Activated T-cell treated with anti-CD3 and anti-CD28 coated beads, Interleukin-2, amount 50 U/mL, for 24 hours (primary cell): Measurements from ENCODE around the gene LRP8.
A peak's percentile ranks its signal among the peaks of the same experiment; 100 is the strongest.

ENCODE experiments used
- DNase-seq: peaks from one replicate; pipeline ENCODE4 v3.0.0-alpha.2; 2020
- H3K27ac Mint-ChIP-seq: 2 replicates; pipeline ENCODE4 v1.8.0; 2020; ENCODE audit warnings: mild to moderate bottlenecking, mixed read lengths
- H3K27me3 Mint-ChIP-seq: 2 replicates; pipeline ENCODE4 v1.8.0; 2020; ENCODE audit warnings: mixed read lengths
- H3K36me3 Mint-ChIP-seq: 2 replicates; pipeline ENCODE4 v1.8.0; 2020; ENCODE audit warnings: low read depth, mixed read lengths
- H3K4me1 Mint-ChIP-seq: 2 replicates; pipeline ENCODE4 v1.8.0; 2020; ENCODE audit warnings: low read depth, mixed read lengths
- H3K4me3 Mint-ChIP-seq: 2 replicates; pipeline ENCODE4 v1.8.0; 2020; ENCODE audit warnings: mild to moderate bottlenecking, moderate library complexity, mixed read lengths
- H3K9me3 Mint-ChIP-seq: 2 replicates; pipeline ENCODE4 v1.8.0; 2020; ENCODE audit warnings: mixed read lengths

Gene LRP8

DNA sequence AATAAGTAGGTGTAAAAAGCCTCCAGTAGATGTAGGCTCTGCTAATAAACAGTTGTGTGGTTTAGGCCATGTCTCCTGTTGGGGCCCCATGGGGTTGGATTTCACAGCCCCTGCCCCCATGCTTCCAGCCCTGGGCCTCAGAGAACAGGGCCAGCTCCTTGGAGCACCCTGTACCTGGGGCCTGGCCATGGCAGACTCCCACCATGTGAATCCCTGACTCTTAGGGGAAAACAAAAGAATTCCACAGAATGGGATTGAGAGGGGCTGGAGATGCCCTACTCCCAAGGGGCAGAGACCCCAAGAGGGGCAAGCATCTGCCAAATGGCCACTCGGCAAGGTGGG lies 11.5 kb downstream of the LRP8 start:
- Mint-ChIP-seq H3K4me1 (no peaks in the 10 kb centered on the region), H3K4me3 (no peak overlapping the region), H3K36me3 (peaks cover 97% of the 10 kb centered on the region), H3K27ac (peak overlapping the region; percentile 37), H3K27me3 (no peaks in the 10 kb centered on the region), H3K9me3 (no peaks in the 10 kb centered on the region)
- no peak for DNase-seq

DNA sequence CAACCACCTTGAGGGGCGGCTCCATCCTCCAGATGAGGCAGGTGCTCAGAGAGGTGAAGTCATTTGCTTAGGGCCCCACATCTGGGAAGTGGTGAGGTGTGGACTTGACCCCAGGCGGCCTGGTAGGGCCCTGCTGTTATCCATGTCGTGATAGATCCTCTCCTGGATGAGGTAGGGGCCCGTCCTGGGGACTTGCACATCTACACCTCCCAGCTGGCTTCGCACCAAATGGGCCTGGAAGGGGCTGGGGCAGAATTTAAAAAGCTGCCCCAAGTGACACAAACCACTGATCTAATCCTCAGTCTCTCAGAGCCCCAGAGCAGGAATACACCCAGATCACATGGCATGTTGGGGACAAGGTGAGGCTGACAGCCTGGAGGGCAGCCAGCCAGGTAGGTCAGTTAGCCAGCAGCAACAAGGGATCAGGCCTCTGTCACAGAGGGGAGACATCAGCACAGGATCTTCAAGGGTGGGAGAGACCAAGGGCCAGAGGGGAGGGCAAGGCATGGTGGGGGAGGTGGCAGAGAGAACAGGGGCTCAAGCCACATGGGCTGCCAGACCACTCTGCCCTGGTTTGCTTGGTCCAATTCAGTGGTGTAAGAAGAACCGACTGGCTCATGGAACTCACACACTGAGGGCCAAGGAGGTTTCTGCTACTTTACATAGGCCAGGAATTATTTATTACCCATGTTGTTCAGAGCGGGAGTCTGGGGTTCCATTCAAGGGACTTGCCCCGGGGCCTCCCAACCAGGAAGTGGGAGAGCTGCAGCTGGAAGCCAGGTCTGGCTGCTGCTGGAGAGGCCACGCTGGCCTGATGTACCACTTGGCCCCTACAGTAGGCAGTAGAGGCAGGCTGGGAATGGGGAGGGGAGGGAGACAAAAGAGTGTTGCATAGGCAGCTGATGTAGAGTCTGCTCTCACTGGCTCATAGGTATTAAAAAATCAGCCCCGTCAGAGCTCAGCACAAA lies 12.1 kb downstream of the LRP8 start:
- H3K4me1 Mint-ChIP-seq: no peaks in the 10 kb centered on the region
- H3K9me3 Mint-ChIP-seq: no peaks in the 10 kb centered on the region
- H3K27ac Mint-ChIP-seq: peak overlapping the region; percentile 55
- H3K4me3 Mint-ChIP-seq: no peak overlapping the region
- DNase-seq: no peak
- no peaks in the 10 kb centered on the region for H3K27me3 Mint-ChIP-seq
- H3K36me3 Mint-ChIP-seq: peaks cover 92% of the 10 kb centered on the region

DNA sequence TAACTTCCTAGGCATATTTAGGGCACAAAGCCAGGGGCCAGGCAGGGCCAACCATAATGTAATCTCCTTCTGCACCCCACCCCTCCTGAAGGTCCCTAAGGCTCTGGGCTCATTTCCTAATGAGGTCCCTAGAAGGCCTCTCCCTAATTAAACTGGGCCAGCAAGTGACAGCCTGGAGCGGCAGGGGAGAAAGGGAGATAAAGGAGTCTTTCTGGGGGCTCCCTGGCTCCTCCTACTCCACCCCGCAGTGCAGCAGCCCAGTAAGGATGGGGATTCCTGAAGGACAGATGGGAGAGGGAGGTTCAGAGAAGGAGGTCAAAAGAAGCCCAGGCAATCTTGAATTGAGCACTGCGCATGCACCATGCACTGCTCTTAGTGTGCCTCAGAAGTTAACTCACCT lies 12.8 kb downstream of the LRP8 start:
- H3K27ac Mint-ChIP-seq: no peak overlapping the region
- H3K9me3 Mint-ChIP-seq: no peaks in the 10 kb centered on the region
- no peak overlapping the region for H3K4me3 Mint-ChIP-seq
- H3K4me1 Mint-ChIP-seq: no peaks in the 10 kb centered on the region
- no peak for DNase-seq
- H3K36me3 Mint-ChIP-seq: peaks cover 92% of the 10 kb centered on the region
- H3K27me3 Mint-ChIP-seq: no peaks in the 10 kb centered on the region

DNA sequence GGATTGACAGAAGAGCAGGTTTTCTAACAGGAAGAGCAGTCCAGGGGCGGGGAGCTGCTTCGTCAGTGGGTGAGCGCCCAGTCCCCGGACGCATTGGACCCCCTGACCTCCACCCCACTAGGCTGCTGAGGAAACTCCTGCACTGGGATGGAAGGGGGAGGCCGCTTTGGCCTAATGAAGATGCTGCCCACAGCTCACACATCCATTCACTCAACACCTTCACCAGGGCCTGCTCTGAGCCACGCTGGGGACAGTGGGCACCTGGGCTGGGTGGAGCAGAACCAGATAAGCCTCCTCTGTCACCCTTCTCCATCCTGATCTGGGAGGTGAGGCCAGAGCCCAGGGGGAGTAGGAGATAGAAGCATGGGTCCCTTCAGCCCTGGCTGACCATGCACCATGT lies 13.3 kb downstream of the LRP8 start:
- H3K27me3 Mint-ChIP-seq: no peaks in the 10 kb centered on the region

DNA sequence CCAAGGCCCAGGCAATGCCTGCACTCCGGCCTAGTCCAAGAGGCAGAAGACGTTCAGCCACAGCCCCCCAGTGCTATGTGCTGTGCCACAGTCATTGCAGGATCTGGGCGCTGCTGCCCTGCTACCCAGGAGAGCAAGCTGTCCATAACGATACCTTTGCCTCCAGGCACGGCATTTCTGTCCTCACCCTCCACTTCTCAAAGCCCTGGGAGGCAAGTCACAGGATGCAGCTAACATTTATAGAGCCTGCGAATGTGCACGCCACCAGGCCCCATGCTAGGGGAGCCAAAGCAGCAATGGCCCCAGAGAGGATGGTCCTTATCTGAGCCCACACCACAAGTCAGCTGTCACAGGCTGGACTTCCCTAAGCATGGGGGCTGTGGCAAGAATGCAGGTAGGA lies 13.8 kb downstream of the LRP8 start:
- Mint-ChIP-seq H3K9me3 (no peaks in the 10 kb centered on the region), H3K4me3 (no peak overlapping the region), H3K27me3 (no peaks in the 10 kb centered on the region), H3K27ac (no peak overlapping the region), H3K4me1 (peaks cover 2% of the 10 kb centered on the region), H3K36me3 (peaks cover 92% of the 10 kb centered on the region)
- DNase-seq: no peak

More for the DNA sequence above, 13.3 kb downstream of the LRP8 start:
- Mint-ChIP-seq H3K36me3 (peaks cover 92% of the 10 kb centered on the region), H3K9me3 (no peaks in the 10 kb centered on the region), H3K4me3 (no peak overlapping the region), H3K4me1 (no peaks in the 10 kb centered on the region), H3K27ac (no peak overlapping the region)
- DNase-seq: no peak

DNA sequence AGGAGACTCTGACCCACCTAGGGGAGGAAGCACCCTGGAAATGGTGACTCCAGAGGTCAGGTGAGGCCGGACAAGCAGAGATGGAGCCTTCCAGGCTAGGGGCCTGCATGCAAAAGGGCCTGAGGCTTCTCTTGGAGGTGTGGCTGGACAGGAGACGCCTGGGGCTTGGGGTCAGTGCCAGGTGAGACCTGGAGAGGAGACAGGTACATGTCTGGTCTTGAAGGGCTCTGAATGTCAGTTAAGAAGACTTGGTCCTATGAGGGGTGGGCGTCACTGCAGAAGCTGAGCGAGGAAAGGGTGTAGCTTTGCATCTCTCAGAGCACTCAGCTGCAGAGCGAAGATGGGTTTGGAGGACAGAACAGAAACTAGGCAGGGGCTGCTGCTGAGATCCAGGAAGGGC lies 14.3 kb downstream of the LRP8 start:
- H3K27me3 Mint-ChIP-seq: no peaks in the 10 kb centered on the region
- no peak overlapping the region for H3K4me3 Mint-ChIP-seq
- peaks cover 92% of the 10 kb centered on the region for H3K36me3 Mint-ChIP-seq
- H3K9me3 Mint-ChIP-seq: no peaks in the 10 kb centered on the region
- H3K4me1 Mint-ChIP-seq: peaks cover 3% of the 10 kb centered on the region
- no peak for DNase-seq
- H3K27ac Mint-ChIP-seq: no peak overlapping the region

DNA sequence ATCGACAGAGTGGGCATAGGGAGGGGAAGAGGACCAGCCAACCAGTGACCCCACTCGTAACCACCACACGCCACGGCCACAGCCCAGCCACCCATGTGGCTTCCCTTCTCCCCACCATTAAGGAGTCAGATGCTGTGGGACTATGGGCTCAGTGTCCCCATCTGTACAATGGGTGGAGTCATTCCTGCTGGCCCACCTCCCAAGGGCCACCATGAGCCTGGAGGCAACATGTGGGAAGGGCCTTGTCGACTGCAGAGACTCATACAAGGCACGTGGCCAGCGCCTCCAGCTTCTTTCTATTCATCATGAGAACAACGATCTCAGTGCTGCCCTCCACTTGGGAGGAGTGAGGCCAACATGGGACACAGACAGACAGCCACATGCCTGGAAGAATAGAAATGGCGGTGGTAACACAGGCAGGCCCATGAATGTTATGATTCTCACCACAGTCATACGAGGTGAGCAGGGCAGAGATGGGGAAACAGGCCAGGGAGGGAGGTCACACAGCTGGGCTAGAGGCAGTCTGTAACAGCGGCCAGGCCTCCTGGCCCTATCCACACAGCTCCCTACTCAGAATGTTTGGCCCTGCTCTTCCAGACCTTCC lies 16.1 kb downstream of the LRP8 start:
- Mint-ChIP-seq H3K4me1 (peaks cover 3% of the 10 kb centered on the region), H3K9me3 (no peaks in the 10 kb centered on the region), H3K4me3 (no peak overlapping the region), H3K27me3 (no peaks in the 10 kb centered on the region), H3K36me3 (peaks cover 93% of the 10 kb centered on the region), H3K27ac (peak overlapping the region; percentile 55)
- DNase-seq: no peak

DNA sequence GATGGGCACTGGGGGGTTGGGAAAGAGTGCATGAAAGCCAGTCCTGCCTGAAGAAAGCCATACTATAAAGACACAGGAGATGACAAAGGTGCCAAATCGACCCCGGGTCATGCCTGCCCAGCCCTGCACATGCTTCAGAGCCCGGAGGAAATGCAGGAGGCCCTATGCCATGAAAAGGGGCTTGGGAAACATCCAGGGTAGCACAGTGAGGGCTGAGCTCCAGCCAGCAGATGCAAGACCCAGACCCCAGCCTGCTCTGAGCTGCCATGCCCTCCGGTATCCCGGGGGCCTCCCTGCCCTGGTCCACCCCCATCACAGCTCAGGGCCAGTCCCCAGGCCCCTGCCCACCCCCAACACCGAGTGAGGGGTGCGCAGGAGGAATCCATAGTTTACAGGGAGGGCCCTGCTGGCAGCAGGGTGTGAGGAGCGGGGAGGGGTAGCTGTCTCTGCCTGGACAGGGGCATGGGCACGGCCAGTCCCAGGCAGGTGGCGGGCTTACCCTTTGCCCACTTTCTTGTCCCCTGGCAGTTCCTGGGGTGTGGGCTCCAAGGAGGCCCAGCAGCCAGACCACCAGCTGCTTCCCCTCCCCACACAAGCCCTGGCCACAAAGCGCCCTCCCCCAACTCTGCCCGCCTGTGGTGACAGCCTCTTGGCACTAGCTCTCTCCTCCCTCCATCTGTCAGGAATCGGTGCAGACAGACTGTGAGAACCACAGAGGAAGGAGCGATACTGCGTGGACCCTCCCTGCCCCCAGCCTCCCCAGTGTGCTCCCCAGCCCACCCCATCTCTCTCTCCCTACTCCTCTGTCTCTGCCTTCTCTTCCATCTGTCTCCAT lies 16.8 kb downstream of the LRP8 start:
- Mint-ChIP-seq H3K27ac (peak overlapping the region; percentile 55), H3K9me3 (no peaks in the 10 kb centered on the region), H3K4me3 (no peak overlapping the region), H3K36me3 (peaks cover 93% of the 10 kb centered on the region), H3K27me3 (no peaks in the 10 kb centered on the region), H3K4me1 (peaks cover 3% of the 10 kb centered on the region)
- no peak for DNase-seq

DNA sequence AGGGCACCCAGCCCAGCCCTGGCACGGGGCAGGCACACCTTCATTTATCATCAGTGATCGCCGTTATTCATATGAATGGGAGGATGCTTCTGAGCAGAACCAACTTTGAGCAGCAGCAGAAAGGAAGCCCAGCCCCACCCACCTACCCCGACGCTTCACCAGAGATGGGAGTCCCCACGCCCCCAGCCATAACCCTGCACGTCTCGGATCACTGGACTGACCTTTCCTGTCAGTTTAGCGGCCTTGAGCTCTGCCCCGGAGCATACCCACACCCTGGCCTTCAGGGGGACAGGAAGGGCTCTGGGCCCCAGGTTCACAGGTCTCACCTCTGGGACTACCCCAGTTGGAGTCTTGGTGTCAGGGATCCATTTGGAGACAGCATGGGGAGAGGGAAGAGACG lies 18.1 kb downstream of the LRP8 start:
- Mint-ChIP-seq H3K9me3 (no peaks in the 10 kb centered on the region), H3K36me3 (peaks cover 90% of the 10 kb centered on the region), H3K4me3 (no peak overlapping the region), H3K4me1 (peaks cover 3% of the 10 kb centered on the region), H3K27ac (no peak overlapping the region), H3K27me3 (no peaks in the 10 kb centered on the region)
- no peak for DNase-seq

DNA sequence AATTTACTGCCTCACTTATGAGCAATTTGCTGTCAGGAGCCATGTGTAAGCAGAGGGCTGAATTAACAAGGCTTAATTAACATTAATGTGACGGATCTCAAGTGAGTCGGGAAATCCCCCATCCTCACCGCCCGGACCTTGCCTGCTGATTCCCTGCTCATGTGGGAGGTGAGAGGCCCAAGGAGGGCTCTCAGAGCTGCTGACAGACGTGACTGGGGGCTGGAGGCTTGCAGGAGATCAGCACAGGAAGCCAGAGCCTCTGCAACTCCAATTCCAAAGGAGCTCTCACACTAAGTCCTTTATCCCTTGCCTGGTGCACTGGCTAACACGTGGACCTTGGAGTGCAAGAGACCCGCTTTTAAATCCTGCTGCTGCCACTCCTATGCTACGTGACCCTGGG lies 19.4 kb downstream of the LRP8 start:
- no peak overlapping the region for H3K4me3 Mint-ChIP-seq
- DNase-seq: no peak
- H3K27ac Mint-ChIP-seq: no peak overlapping the region
- peaks cover 3% of the 10 kb centered on the region for H3K4me1 Mint-ChIP-seq
- H3K9me3 Mint-ChIP-seq: no peaks in the 10 kb centered on the region
- H3K36me3 Mint-ChIP-seq: peaks cover 89% of the 10 kb centered on the region
- no peaks in the 10 kb centered on the region for H3K27me3 Mint-ChIP-seq

DNA sequence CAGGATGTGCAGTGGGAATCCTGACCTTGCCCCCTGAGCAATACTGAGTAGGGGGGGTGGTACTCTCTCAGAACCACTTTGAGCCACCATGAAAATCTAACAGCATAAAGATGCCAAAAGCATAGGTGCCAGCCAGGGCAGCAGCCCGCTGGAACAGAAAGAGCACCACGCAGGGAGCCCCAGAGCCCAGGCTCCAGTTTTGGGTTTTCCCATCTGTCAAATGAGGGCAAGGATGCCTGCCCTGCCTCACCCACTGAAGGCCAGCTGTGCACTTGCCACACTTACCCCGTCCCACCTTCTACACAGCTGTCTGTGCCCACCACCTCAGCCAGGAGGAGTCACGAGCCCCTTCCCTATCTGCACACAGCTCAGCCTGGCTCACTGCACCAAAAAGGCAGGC lies 20.8 kb downstream of the LRP8 start:
- H3K4me1 Mint-ChIP-seq: peaks cover 3% of the 10 kb centered on the region
- H3K27ac Mint-ChIP-seq: peak overlapping the region; percentile 8
- H3K9me3 Mint-ChIP-seq: no peaks in the 10 kb centered on the region
- no peak for DNase-seq
- H3K4me3 Mint-ChIP-seq: no peak overlapping the region
- peaks cover 86% of the 10 kb centered on the region for H3K36me3 Mint-ChIP-seq
- H3K27me3 Mint-ChIP-seq: no peaks in the 10 kb centered on the region

DNA sequence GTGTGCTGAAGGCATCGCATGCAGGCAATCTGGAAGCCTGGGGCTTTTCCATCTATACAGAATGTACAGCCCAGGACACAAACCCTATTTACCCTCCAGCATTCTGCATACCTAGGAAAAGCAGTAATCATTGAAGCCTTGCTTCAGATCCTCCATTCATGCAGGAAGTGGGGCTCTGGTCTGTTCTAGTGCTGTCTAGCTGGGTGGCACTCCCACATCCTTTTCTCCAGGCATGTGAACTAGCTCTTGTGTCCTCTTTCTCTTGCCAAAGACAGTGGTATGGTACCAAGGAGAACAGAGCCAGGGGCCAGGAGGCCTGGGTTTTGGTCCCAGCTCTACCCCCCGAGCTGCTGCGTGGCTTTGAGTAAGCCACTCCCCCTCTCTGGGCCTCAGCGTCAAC lies 21.7 kb downstream of the LRP8 start:
- peaks cover 3% of the 10 kb centered on the region for H3K4me1 Mint-ChIP-seq
- H3K27me3 Mint-ChIP-seq: no peaks in the 10 kb centered on the region
- H3K36me3 Mint-ChIP-seq: peaks cover 86% of the 10 kb centered on the region
- DNase-seq: no peak
- H3K9me3 Mint-ChIP-seq: no peaks in the 10 kb centered on the region
- H3K4me3 Mint-ChIP-seq: no peak overlapping the region
- H3K27ac Mint-ChIP-seq: peak overlapping the region; percentile 18

DNA sequence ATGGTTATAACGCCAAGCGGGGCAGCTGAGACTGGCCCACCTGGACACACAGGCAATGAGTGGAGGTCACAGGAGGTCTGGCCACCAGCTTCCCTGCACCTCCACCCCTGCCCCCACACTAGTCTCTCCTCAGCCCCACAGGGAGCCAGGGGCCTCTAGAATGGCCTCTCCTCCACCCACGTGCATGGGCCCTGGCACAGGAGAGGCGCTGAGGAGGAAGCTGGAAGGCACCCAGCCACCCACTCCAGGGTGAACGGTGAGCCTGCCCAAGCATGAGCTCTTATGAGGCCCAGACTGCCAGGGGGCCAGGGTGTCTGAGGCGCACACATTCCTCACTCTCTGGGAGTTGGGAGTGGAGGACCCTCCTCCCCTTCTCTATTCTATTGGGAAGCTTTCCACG lies 22.2 kb downstream of the LRP8 start:
- H3K27me3 Mint-ChIP-seq: no peaks in the 10 kb centered on the region
- DNase-seq: no peak
- H3K36me3 Mint-ChIP-seq: peaks cover 88% of the 10 kb centered on the region
- H3K27ac Mint-ChIP-seq: no peak overlapping the region
- no peak overlapping the region for H3K4me3 Mint-ChIP-seq
- peaks cover 3% of the 10 kb centered on the region for H3K4me1 Mint-ChIP-seq
- no peaks in the 10 kb centered on the region for H3K9me3 Mint-ChIP-seq

DNA sequence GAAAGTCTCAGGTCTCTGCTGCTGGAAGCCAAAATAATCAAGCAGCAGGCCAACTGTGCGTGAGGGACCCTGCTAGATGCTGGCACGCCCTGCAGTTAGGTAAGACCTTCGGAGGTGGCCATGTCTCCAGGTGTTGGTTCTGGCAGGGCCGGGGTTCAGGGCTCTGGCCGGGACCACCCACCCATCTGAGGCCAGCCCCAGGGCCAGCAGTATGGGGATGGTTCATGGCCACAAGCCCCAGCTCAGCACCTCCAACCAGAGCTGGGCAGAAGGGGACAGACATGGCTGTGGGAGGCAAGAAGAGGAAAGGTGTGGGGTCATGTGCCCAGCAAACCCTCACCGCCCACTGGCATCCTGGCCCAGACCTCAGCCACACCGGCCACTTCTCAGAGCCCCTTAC lies 23.3 kb downstream of the LRP8 start:
- H3K27ac Mint-ChIP-seq: no peak overlapping the region
- peaks cover 3% of the 10 kb centered on the region for H3K4me1 Mint-ChIP-seq
- H3K36me3 Mint-ChIP-seq: peaks cover 83% of the 10 kb centered on the region
- H3K9me3 Mint-ChIP-seq: no peaks in the 10 kb centered on the region
- H3K27me3 Mint-ChIP-seq: no peaks in the 10 kb centered on the region
- no peak overlapping the region for H3K4me3 Mint-ChIP-seq
- no peak for DNase-seq
